A549 (cell line): ENCODE data around the gene ARPC5L. TPM values are rescaled to one million over a fixed set of nuclear protein-coding genes. Genes with fewer than 3 reads are reported as not detected.

Experiments used
- ATAC-seq, 2 experiments: fragments of 200-7000 bp in 1 of 2; fragments of >200 bp in 1 of 2; cut with Nextera tagmentation in 1 of 2; cut with Tn5 transposase in 1 of 2; 3 replicates each; pipeline versions ENCODE4 v1.8.0 to v1.9.1; 2018 to 2020; ENCODE audit warnings: mild to moderate bottlenecking in 1 of 2, moderate library complexity in 1 of 2
- CTCF ChIA-PET: fragments of 300-600 bp; sonication (Branson Sonifier 250); formaldehyde crosslinking; extraction: SDS; loops from one replicate; lab custom pipeline; 2021; ENCODE audit warnings: antibody characterized with exemption, inconsistent platforms; lab: Yijun Ruan, JAX
- POLR2A ChIA-PET: fragments of 350-600 bp; formaldehyde crosslinking; extraction: SDS; loops from one replicate; lab custom pipeline; 2021; ENCODE audit warnings: antibody characterized with exemption, inconsistent platforms; lab: Yijun Ruan, JAX
- DNase-seq, 2 experiments: peaks; one replicate each; pipeline versions ENCODE4 v3.0.0 to v3.0.0-alpha.2; 2011 to 2016; ENCODE audit warnings: low read depth in 1 of 2, low spot score in 1 of 2
- FAIRE-seq: peaks from 2 replicates; lab custom pipeline; 2011; peaks lifted over from hg19 to GRCh38; lab: Jason Lieb, UNC
- H3K27ac ChIP-seq, 2 experiments: fragments of >200 bp; sonication (Bioruptor Twin); formaldehyde crosslinking; 3 replicates each; pipeline ENCODE4 v1.5.1; 2016 to 2017
- H3K4me1 ChIP-seq: fragments of >200 bp; sonication (Bioruptor Twin); formaldehyde crosslinking; 3 replicates; pipeline ENCODE4 v1.6.1; 2016
- H3K4me2 ChIP-seq: fragments of >200 bp; sonication (Bioruptor Twin); formaldehyde crosslinking; 3 replicates; pipeline ENCODE4 v1.6.1; 2016
- H3K4me3 ChIP-seq: fragments of >200 bp; sonication (Bioruptor Twin); formaldehyde crosslinking; 3 replicates; pipeline ENCODE4 v1.5.1; 2016
- H3K9me3 ChIP-seq: fragments of >200 bp; sonication (Bioruptor Twin); formaldehyde crosslinking; 3 replicates; pipeline ENCODE4 v1.6.1; 2016
- BHLHE40 ChIP-seq: IDR thresholded peaks from 2 replicates; pipeline ENCODE4 v1.6.1; 2012; ENCODE audit warnings: low read depth, low read length, inconsistent platforms
- EHF ChIP-seq: fragments of 250-450 bp; sonication (Bioruptor Pico); IDR thresholded peaks from 2 replicates; pipeline ENCODE4 v1.5.0; 2020; ENCODE audit warnings: mild to moderate bottlenecking
- FOSB ChIP-seq: fragments of 250-450 bp; sonication (Bioruptor Pico); IDR thresholded peaks from 2 replicates; pipeline ENCODE4 v1.5.0; 2020; ENCODE audit warnings: mild to moderate bottlenecking, moderate library complexity
- FOSL2 ChIP-seq, 2 experiments: fragments of 450-650 bp in 1 of 2; fragments of >200 bp in 1 of 2; sonication (Bioruptor Twin) in 1 of 2; formaldehyde crosslinking; IDR thresholded peaks; 2 replicates each; pipeline versions ENCODE4 v1.5.0 to v1.6.1; 2016 to 2020; ENCODE audit warnings: mild to moderate bottlenecking in 1 of 2, moderate library complexity in 1 of 2
- FOXS1 ChIP-seq: fragments of 250-450 bp; sonication (Bioruptor Pico); IDR thresholded peaks from 2 replicates; pipeline ENCODE4 v1.5.0; 2020; ENCODE audit warnings: mild to moderate bottlenecking, moderate library complexity
- HDAC2 ChIP-seq: fragments of 200-600 bp; sonication (generic); IDR thresholded peaks from 2 replicates; pipeline ENCODE4 v1.6.1; 2016
- HOXB5 ChIP-seq: fragments of 250-450 bp; sonication (Bioruptor Pico); IDR thresholded peaks from 2 replicates; pipeline ENCODE4 v1.5.0; 2020; ENCODE audit warnings: mild to moderate bottlenecking, moderate library complexity
- JUN ChIP-seq, 2 experiments: fragments of >200 bp; sonication (Bioruptor Twin); formaldehyde crosslinking; IDR thresholded peaks; 2 replicates in 1 of 2; 3 replicates in 1 of 2; pipeline ENCODE4 v1.6.1; 2016 to 2017
- JUNB ChIP-seq: fragments of >200 bp; sonication (Bioruptor Twin); formaldehyde crosslinking; IDR thresholded peaks from 2 replicates; pipeline ENCODE4 v1.6.1; 2016
- KDM5A ChIP-seq: fragments of 200-600 bp; sonication (generic); IDR thresholded peaks from 2 replicates; pipeline ENCODE4 v1.6.1; 2016; ENCODE audit warnings: antibody characterized with exemption, mild to moderate bottlenecking
- MAFK ChIP-seq: fragments of 450-650 bp; IDR thresholded peaks from 2 replicates; pipeline ENCODE4 v1.6.1; 2014; ENCODE audit not compliant: partially characterized antibody
- MAZ ChIP-seq: fragments of 150-350 bp; IDR thresholded peaks from 2 replicates; pipeline ENCODE4 v1.6.1; 2014; ENCODE audit warnings: antibody characterized with exemption, low read depth, low read length, borderline replicate concordance
- MYC ChIP-seq: IDR thresholded peaks from 2 replicates; pipeline ENCODE4 v1.6.1; 2012; ENCODE audit warnings: mild to moderate bottlenecking, inconsistent platforms, low read length, improper control_type of control experiment, borderline replicate concordance
- NR3C1 ChIP-seq: fragments of >200 bp; sonication (Bioruptor Twin); formaldehyde crosslinking; IDR thresholded peaks from 3 replicates; pipeline ENCODE4 v1.6.1; 2017
- RNF2 ChIP-seq: fragments of 200-600 bp; sonication (generic); IDR thresholded peaks from 2 replicates; pipeline ENCODE4 v1.6.1; 2016; ENCODE audit warnings: low read depth, mild to moderate bottlenecking, antibody characterized with exemption, moderate library complexity, borderline replicate concordance
- TP53 ChIP-seq: fragments of 250-450 bp; sonication (Bioruptor Pico); IDR thresholded peaks from 2 replicates; pipeline ENCODE4 v1.5.0; 2021; ENCODE audit warnings: mild to moderate bottlenecking, moderate library complexity
- ZSCAN20 ChIP-seq: fragments of 250-450 bp; sonication (Bioruptor Pico); IDR thresholded peaks from 2 replicates; pipeline ENCODE4 v1.8.0; 2022; ENCODE audit warnings: mild to moderate bottlenecking, moderate library complexity
- WGBS: methylation state at CpG from one replicate; pipeline ENCODE4 v1.1.6; 2017; ENCODE audit errors: missing lambda C conversion rate; 5-methylcytosine and 5-hydroxymethylcytosine counted together
- polyA plus RNA-seq, 4 experiments: library from polyadenylated mRNA; depleted of rRNA in 3 of 4; stranded (reverse); fragments of >200 nt; fragmentation: RNase III in 1 of 4; extraction: RNeasy Plus Mini Kit Qiagen cat#74134 plus additional on column Dnase treatment in 1 of 4; gene quantifications; 2 replicates in 3 of 4; 3 replicates in 1 of 4; pipeline ENCODE4 v1.2.3, GENCODE V29; 2011 to 2017
- TF ChIP-seq, protein P1 (sequence below): fragments of 450-650 bp; IDR thresholded peaks from 2 replicates; pipeline ENCODE4 v1.6.1; 2014; ENCODE audit warnings: antibody characterized with exemption
- TF ChIP-seq, protein P2 (sequence below): IDR thresholded peaks from 2 replicates; pipeline ENCODE4 v1.6.1; 2012
- TF ChIP-seq, protein P3 (sequence below): fragments of >200 bp; sonication (Bioruptor Twin); formaldehyde crosslinking; IDR thresholded peaks from 3 replicates; pipeline ENCODE4 v1.6.1; 2016
- TF ChIP-seq, protein P4 (sequence below): fragments of 250-450 bp; sonication (Bioruptor Pico); IDR thresholded peaks from 2 replicates; pipeline ENCODE4 v1.5.0; 2021; ENCODE audit warnings: mild to moderate bottlenecking, moderate library complexity, borderline replicate concordance

Gene ARPC5L
- polyA plus RNA-seq, 2 of the 4 experiments (the other 2 are of a cell fraction), result 59.4 to 62.8 TPM

DNA sequence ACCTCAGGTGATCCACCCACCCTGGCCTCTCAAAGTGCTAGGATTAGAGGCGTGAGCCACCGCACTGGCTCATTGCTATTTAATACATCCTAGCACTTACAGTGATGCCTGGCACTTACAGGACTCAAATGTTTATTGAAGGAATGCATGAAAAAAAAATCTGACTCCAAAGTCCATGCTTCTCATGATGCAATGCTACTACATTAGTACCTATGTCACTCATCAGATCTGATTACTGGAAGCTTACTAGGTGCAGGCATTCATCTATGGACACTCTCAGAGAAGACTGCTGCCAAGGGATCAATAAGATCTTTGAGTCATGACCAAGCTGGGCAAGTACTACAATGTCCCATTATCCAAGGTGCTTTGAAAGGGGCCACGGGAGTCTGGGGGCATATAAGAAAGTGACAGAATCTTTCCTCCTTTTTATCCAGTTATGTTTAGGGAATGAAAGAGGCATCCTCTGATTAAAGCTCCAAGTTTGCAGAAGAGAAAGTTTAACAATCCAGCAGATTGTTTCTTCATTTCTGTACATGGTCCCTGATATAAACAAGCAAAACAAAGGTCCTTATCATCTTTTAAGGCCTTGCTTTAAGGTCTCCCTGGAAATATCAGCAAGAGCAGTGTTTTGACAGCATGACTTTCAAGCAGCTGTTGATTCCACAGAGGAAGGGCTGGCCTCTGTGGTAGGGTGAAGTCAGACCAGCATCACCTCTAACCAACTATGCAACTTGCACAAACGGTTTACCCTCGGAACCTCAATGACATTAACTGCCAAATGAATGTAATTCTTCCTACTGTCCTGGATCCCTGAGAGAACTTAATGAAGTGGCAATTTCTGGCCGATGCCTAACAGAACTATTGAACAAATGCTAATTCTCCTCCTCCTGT is 35.9 kb downstream of the ARPC5L start:
- H3K9me3 ChIP-seq, result no peaks in the 10 kb centered on the region
- 88% methylated on average over 6 of the region's 6 CpGs for WGBS
- no peak for TF ChIP-seq HDAC2
- DNase-seq, result no peak
- FAIRE-seq, result no peak
- no peak for ATAC-seq
- POLR2A ChIA-PET, result no interaction called here
- CTCF ChIA-PET, result interaction anchor here (0.5 to 1.6 kb wide), 3 partner anchors 59 to 395 kb away, joined by 3 to 4 read pairs (median 3); no protein-coding TSS in a partner anchor
- H3K27ac ChIP-seq, result no peak overlapping the region
- H3K4me1 ChIP-seq, result no peaks in the 10 kb centered on the region; the same call in 2 of the 3 replicates
- no peak overlapping the region for H3K4me3 ChIP-seq
- no peak overlapping the region for H3K4me2 ChIP-seq

DNA sequence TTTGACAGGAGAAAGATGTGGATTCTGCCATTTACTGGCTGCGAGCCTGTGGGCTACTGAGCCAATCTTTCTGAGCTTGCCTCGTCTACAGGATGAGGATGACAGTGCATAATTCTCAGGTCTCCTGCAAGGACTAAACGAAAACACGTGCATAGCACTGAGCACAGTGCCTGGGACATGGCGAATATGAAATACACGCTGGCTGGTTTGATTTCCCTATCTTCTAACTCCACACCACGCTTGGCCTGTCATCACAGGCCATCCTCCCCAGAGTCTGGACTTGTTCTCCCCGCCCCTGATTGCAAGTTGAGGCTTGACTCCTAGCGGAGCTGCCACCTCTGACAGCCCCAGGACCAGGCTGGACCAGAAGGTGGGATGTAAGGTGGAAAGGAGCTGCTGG is 37.9 kb downstream of the ARPC5L start:
- POLR2A ChIA-PET, result no interaction called here
- TF ChIP-seq JUN (IDR thresholded peaks at IDR 0.05) (no peak), HDAC2 (no peak), MAZ (no peak), MAFK (peak; percentile 31), TP53 (CRISPR knock-in tag) (no peak)
- TF ChIP-seq, protein P1, sequence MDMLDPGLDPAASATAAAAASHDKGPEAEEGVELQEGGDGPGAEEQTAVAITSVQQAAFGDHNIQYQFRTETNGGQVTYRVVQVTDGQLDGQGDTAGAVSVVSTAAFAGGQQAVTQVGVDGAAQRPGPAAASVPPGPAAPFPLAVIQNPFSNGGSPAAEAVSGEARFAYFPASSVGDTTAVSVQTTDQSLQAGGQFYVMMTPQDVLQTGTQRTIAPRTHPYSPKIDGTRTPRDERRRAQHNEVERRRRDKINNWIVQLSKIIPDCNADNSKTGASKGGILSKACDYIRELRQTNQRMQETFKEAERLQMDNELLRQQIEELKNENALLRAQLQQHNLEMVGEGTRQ, result no peak
- FAIRE-seq, result no peak
- no peak overlapping the region for H3K4me2 ChIP-seq
- WGBS, result 92% methylated on average over 9 of the region's 9 CpGs
- no peak overlapping the region for H3K27ac ChIP-seq
- no peak overlapping the region for H3K4me3 ChIP-seq
- no peak for DNase-seq
- ATAC-seq, result no peak
- no peaks in the 10 kb centered on the region for H3K9me3 ChIP-seq
- no peaks in the 10 kb centered on the region; the same call in 2 of the 3 replicates for H3K4me1 ChIP-seq
- CTCF ChIA-PET, result interaction anchor here (1.0 to 2.1 kb wide), 5 partner anchors 10 to 128 kb away, joined by 3 to 5 read pairs (median 3); partner anchors contain the start of gene OLFML2A

DNA sequence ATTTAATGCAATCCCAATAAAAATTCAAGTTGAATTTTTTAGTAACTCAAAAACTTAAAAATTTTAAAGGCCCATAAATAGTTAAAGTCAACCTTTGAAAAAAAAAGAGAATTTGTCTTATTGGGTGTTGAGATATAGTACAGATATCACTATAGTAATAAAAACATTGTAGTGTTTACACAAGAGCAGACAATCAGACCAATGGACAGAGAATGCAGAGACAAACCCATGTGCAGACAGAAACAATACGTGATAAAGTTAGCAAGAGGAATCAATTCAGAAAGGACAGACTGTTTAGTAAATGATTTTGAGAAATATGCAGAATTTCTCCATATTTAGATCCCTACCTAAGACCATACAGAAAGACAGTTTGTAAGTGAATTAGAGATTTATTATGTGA is 45.0 kb downstream of the ARPC5L start:
- CTCF ChIA-PET, result no interaction called here
- POLR2A ChIA-PET, result no interaction called here

More for the DNA sequence above, 45.0 kb downstream of the ARPC5L start:
- Histone ChIP-seq H3K4me1 (no peaks in the 10 kb centered on the region), H3K4me2 (no peak overlapping the region), H3K27ac (no peak overlapping the region), H3K4me3 (no peak overlapping the region), H3K9me3 (no peaks in the 10 kb centered on the region)
- no peak for TF ChIP-seq HDAC2
- TF ChIP-seq EHF (CRISPR knock-in tag), result no peak
- TF ChIP-seq MYC, result no peak
- TF ChIP-seq, protein P1, result no peak
- no peak for TF ChIP-seq FOSB (CRISPR knock-in tag)
- TF ChIP-seq RNF2, result no peak
- no peak for TF ChIP-seq KDM5A
- TF ChIP-seq, protein P2, sequence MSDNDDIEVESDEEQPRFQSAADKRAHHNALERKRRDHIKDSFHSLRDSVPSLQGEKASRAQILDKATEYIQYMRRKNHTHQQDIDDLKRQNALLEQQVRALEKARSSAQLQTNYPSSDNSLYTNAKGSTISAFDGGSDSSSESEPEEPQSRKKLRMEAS, result no peak
- no peak for TF ChIP-seq NR3C1
- no peak for TF ChIP-seq BHLHE40
- TF ChIP-seq, protein P3, sequence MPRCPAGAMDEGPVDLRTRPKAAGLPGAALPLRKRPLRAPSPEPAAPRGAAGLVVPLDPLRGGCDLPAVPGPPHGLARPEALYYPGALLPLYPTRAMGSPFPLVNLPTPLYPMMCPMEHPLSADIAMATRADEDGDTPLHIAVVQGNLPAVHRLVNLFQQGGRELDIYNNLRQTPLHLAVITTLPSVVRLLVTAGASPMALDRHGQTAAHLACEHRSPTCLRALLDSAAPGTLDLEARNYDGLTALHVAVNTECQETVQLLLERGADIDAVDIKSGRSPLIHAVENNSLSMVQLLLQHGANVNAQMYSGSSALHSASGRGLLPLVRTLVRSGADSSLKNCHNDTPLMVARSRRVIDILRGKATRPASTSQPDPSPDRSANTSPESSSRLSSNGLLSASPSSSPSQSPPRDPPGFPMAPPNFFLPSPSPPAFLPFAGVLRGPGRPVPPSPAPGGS, result no peak
- TF ChIP-seq FOSL2 (IDR thresholded peaks at IDR 0.05), result no peak
- TF ChIP-seq FOSL2 (CRISPR knock-in tag; IDR thresholded peaks at IDR 0.05), result no peak
- no peak for TF ChIP-seq FOXS1 (CRISPR knock-in tag)
- no peak for TF ChIP-seq JUNB
- TF ChIP-seq JUN (IDR thresholded peaks at IDR 0.05), result no peak
- TF ChIP-seq ZSCAN20 (CRISPR knock-in tag), result no peak
- TF ChIP-seq, protein P4, sequence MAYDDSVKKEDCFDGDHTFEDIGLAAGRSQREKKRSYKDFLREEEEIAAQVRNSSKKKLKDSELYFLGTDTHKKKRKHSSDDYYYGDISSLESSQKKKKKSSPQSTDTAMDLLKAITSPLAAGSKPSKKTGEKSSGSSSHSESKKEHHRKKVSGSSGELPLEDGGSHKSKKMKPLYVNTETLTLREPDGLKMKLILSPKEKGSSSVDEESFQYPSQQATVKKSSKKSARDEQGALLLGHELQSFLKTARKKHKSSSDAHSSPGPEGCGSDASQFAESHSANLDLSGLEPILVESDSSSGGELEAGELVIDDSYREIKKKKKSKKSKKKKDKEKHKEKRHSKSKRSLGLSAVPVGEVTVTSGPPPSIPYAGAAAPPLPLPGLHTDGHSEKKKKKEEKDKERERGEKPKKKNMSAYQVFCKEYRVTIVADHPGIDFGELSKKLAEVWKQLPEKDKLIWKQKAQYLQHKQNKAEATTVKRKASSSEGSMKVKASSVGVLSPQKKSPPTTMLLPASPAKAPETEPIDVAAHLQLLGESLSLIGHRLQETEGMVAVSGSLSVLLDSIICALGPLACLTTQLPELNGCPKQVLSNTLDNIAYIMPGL (CRISPR knock-in tag), result no peak
- TF ChIP-seq HOXB5, result no peak
- no peak for ATAC-seq
- DNase-seq, result no peak
- FAIRE-seq, result no peak
- WGBS, result 91% methylated on average over 1 of the region's 1 CpG
